HAP-1 (cell line): ENCODE data around the gene CHTF8.
"Not testable (repeated sequence)": the region's sequence is repeated elsewhere in the genome, so short reads cannot be mapped to it uniquely, and the experiment has no call there.

ENCODE experiments used
- DNase-seq, 2 experiments: peaks; one replicate each; pipeline ENCODE4 v3.0.0-alpha.2; 2016 to 2020; ENCODE audit warnings: low spot score in 2 of 2
- H3K27me3 ChIP-seq: fragments of 250-450 bp; sonication (Bioruptor Pico); 2 replicates; pipeline ENCODE4 v1.5.1; 2020; ENCODE audit warnings: low read depth, mild to moderate bottlenecking, moderate library complexity
- H3K36me3 ChIP-seq: fragments of 250-450 bp; sonication (Bioruptor Pico); replicated peaks from 2 replicates; pipeline ENCODE4 v1.5.1; 2020; ENCODE audit warnings: mild to moderate bottlenecking
- H3K4me1 ChIP-seq: fragments of 250-450 bp; sonication (Bioruptor Pico); 2 replicates; pipeline ENCODE4 v1.5.1; 2020; ENCODE audit warnings: mild to moderate bottlenecking
- H3K4me3 ChIP-seq: fragments of 250-450 bp; sonication (Bioruptor Pico); 2 replicates; pipeline ENCODE4 v1.5.1; 2020; ENCODE audit warnings: mild to moderate bottlenecking, moderate library complexity
- H3K9me3 ChIP-seq: fragments of 250-450 bp; sonication (Bioruptor Pico); 2 replicates; pipeline ENCODE4 v1.5.1; 2020; ENCODE audit warnings: mild to moderate bottlenecking, moderate library complexity
- in situ Hi-C: fragments of 300-500 bp; cut with MboI; formaldehyde crosslinking; loops from 3 replicates; pipeline ENCODE4 v1.14.3; 2020; ENCODE audit warnings: low sequenced_read_pairs, inconsistent platforms, mixed read lengths

CHTF8 gene

GRCh38 chr16:69157196-69157595 is 24.8 kb upstream of the CHTF8 start:
- Histone ChIP-seq H3K36me3 (peaks cover 87% of the 10 kb centered on the region), H3K4me3 (no peak overlapping the region), H3K4me1 (no peaks in the 10 kb centered on the region), H3K27me3 (no peaks in the 10 kb centered on the region), H3K9me3 (no peaks in the 10 kb centered on the region)
- no peak for DNase-seq
- in situ Hi-C loops: no loop called here

- Histone ChIP-seq H3K4me1 (no peaks in the 10 kb centered on the region), H3K9me3 (no peaks in the 10 kb centered on the region), H3K27me3 (no peaks in the 10 kb centered on the region), H3K4me3 (no peak overlapping the region), H3K36me3 (peaks cover 73% of the 10 kb centered on the region)
- peak; percentile 63 to 76 for DNase-seq
- in situ Hi-C loops: no loop called here
Observed at GRCh38 chr16:69150146-69150865, 17.9 kb upstream of the CHTF8 start.

GRCh38 chr16:69149621-69150020 is 17.2 kb upstream of the CHTF8 start:
- not testable (repeated sequence) for H3K4me3 ChIP-seq, H3K9me3 ChIP-seq, H3K4me1 ChIP-seq, H3K27me3 ChIP-seq, DNase-seq
- peaks cover 70% of the 10 kb centered on the region for H3K36me3 ChIP-seq
- in situ Hi-C loops: loop anchor here (10.0 kb wide), 1 partner anchor 135 kb away; no protein-coding TSS in a partner anchor

GRCh38 chr16:69145658-69146057 is 13.3 kb upstream of the CHTF8 start:
- in situ Hi-C loops: loop anchor here (10.0 kb wide), 1 partner anchor 139 kb away; no protein-coding TSS in a partner anchor
- DNase-seq: no peak

GRCh38 chr16:69143116-69143515 is 10.7 kb upstream of the CHTF8 start:
- H3K36me3 ChIP-seq: peaks cover 78% of the 10 kb centered on the region
- peak in 1 of 2 experiments; percentile 31 for DNase-seq
- no peak overlapping the region for H3K4me3 ChIP-seq
- in situ Hi-C loops: loop anchor here (10.0 kb wide), 1 partner anchor 142 kb away; no protein-coding TSS in a partner anchor
- no peaks in the 10 kb centered on the region for H3K27me3 ChIP-seq
- no peaks in the 10 kb centered on the region for H3K4me1 ChIP-seq
- no peaks in the 10 kb centered on the region for H3K9me3 ChIP-seq

More at GRCh38 chr16:69145658-69146057, 13.3 kb upstream of the CHTF8 start:
- H3K27me3 ChIP-seq: no peaks in the 10 kb centered on the region
- H3K4me1 ChIP-seq: no peaks in the 10 kb centered on the region
- H3K36me3 ChIP-seq: peaks cover 68% of the 10 kb centered on the region
- no peaks in the 10 kb centered on the region for H3K9me3 ChIP-seq
- no peak overlapping the region for H3K4me3 ChIP-seq

GRCh38 chr16:69141936-69142335 is 9.5 kb upstream of the CHTF8 start:
- H3K4me1 ChIP-seq: no peaks in the 10 kb centered on the region
- no peak overlapping the region for H3K4me3 ChIP-seq
- in situ Hi-C loops: loop anchor here (10.0 kb wide), 1 partner anchor 143 kb away; no protein-coding TSS in a partner anchor
- no peaks in the 10 kb centered on the region for H3K27me3 ChIP-seq
- DNase-seq: no peak
- H3K36me3 ChIP-seq: peaks cover 84% of the 10 kb centered on the region
- H3K9me3 ChIP-seq: no peaks in the 10 kb centered on the region

GRCh38 chr16:69141014-69141413 is 8.6 kb upstream of the CHTF8 start:
- no peak overlapping the region for H3K4me3 ChIP-seq
- no peak for DNase-seq
- in situ Hi-C loops: loop anchor here (10.0 kb wide), 1 partner anchor 144 kb away; no protein-coding TSS in a partner anchor
- H3K9me3 ChIP-seq: no peaks in the 10 kb centered on the region
- H3K27me3 ChIP-seq: no peaks in the 10 kb centered on the region
- peaks cover 88% of the 10 kb centered on the region for H3K36me3 ChIP-seq
- no peaks in the 10 kb centered on the region for H3K4me1 ChIP-seq

- H3K4me3 ChIP-seq, H3K9me3 ChIP-seq, H3K27me3 ChIP-seq, H3K4me1 ChIP-seq, DNase-seq, in situ Hi-C loops: not testable (repeated sequence)
- H3K36me3 ChIP-seq: peaks cover 81% of the 10 kb centered on the region
Observed at GRCh38 chr16:69139464-69139863, 7.1 kb upstream of the CHTF8 start.

GRCh38 chr16:69138608-69139007 is 6.2 kb upstream of the CHTF8 start:
- peaks cover 6% of the 10 kb centered on the region; the same call in 1 of the 2 replicates for H3K4me1 ChIP-seq
- in situ Hi-C loops: no loop called here
- H3K9me3 ChIP-seq: no peaks in the 10 kb centered on the region
- no peak for DNase-seq
- no peak overlapping the region for H3K4me3 ChIP-seq
- H3K27me3 ChIP-seq: no peaks in the 10 kb centered on the region
- H3K36me3 ChIP-seq: peaks cover 76% of the 10 kb centered on the region

- Histone ChIP-seq H3K4me3 (peak overlapping the region; percentile 97), H3K27me3 (no peaks in the 10 kb centered on the region)
- in situ Hi-C loops: no loop called here
Observed at GRCh38 chr16:69133373-69133954, 1.1 kb upstream of the CHTF8 start.

GRCh38 chr16:69131839-69132423 is 457 bp downstream of the CHTF8 start:
- Histone ChIP-seq H3K4me1 (peaks cover 20% of the 10 kb centered on the region), H3K4me3 (peak overlapping the region; percentile 97), H3K9me3 (no peaks in the 10 kb centered on the region), H3K27me3 (no peaks in the 10 kb centered on the region), H3K36me3 (peaks cover 28% of the 10 kb centered on the region)
- in situ Hi-C loops: no loop called here
- peak; percentile 79 to 96 for DNase-seq

More at GRCh38 chr16:69133373-69133954, 1.1 kb upstream of the CHTF8 start:
- no peak for DNase-seq
- Histone ChIP-seq H3K36me3 (peaks cover 39% of the 10 kb centered on the region), H3K4me1 (peaks cover 17% of the 10 kb centered on the region), H3K9me3 (no peaks in the 10 kb centered on the region)

GRCh38 chr16:69131167-69131838 is 1.1 kb downstream of the CHTF8 start:
- in situ Hi-C loops: no loop called here
- H3K4me3 ChIP-seq: peak overlapping the region; percentile 97
- H3K27me3 ChIP-seq: no peaks in the 10 kb centered on the region
- peaks cover 21% of the 10 kb centered on the region for H3K36me3 ChIP-seq
- peak; percentile 59 to 72 for DNase-seq
- H3K4me1 ChIP-seq: peaks cover 20% of the 10 kb centered on the region
- no peaks in the 10 kb centered on the region for H3K9me3 ChIP-seq

GRCh38 chr16:69130461-69130860 is 1.9 kb downstream of the CHTF8 start:
- no peak for DNase-seq
- Histone ChIP-seq H3K4me3 (peak overlapping the region; percentile 97), H3K36me3 (peaks cover 15% of the 10 kb centered on the region)

More at GRCh38 chr16:69130461-69130860, 1.9 kb downstream of the CHTF8 start:
- H3K27me3 ChIP-seq: no peaks in the 10 kb centered on the region
- H3K9me3 ChIP-seq: no peaks in the 10 kb centered on the region
- H3K4me1 ChIP-seq: peaks cover 20% of the 10 kb centered on the region
- in situ Hi-C loops: no loop called here
